IMR-90 (cell line): Measurements from ENCODE around the gene GLRB.

Experiments used
- BHLHE40 ChIP-seq: fragments of 150-350 bp; IDR thresholded peaks from 2 replicates; pipeline ENCODE4 v1.6.1; 2016; ENCODE audit warnings: mild to moderate bottlenecking, low read depth, low read length
- MAFK ChIP-seq: IDR thresholded peaks from 2 replicates; pipeline ENCODE4 v1.6.1; 2012; ENCODE audit warnings: low read depth, low read length, improper control_type of control experiment
- NFE2L2 ChIP-seq: fragments of 150-350 bp; IDR thresholded peaks from 2 replicates; pipeline ENCODE4 v1.6.1; 2016; ENCODE audit warnings: low read depth, mild to moderate bottlenecking, low read length
- POLR2A ChIP-seq: IDR thresholded peaks from 2 replicates; pipeline ENCODE4 v1.6.1; 2012; ENCODE audit warnings: mild to moderate bottlenecking, low read depth, low read length
- RCOR1 ChIP-seq: IDR thresholded peaks from 2 replicates; pipeline ENCODE4 v1.6.1; 2012; ENCODE audit warnings: mild to moderate bottlenecking, low read length, improper control_type of control experiment; ENCODE audit not compliant: insufficient replicate concordance
- TF ChIP-seq, protein P1 (sequence below): conservative IDR thresholded peaks from 2 replicates; pipeline ENCODE4 v1.5.1; 2012; ENCODE audit warnings: mild to moderate bottlenecking, low read depth, low read length, improper control_type of control experiment
- TF ChIP-seq, protein P2 (sequence below): fragments of 150-350 bp; IDR thresholded peaks from 2 replicates; pipeline ENCODE4 v1.6.1; 2016; ENCODE audit warnings: low read depth, mild to moderate bottlenecking, low read length, moderate library complexity, borderline replicate concordance

- TF ChIP-seq, protein P1, sequence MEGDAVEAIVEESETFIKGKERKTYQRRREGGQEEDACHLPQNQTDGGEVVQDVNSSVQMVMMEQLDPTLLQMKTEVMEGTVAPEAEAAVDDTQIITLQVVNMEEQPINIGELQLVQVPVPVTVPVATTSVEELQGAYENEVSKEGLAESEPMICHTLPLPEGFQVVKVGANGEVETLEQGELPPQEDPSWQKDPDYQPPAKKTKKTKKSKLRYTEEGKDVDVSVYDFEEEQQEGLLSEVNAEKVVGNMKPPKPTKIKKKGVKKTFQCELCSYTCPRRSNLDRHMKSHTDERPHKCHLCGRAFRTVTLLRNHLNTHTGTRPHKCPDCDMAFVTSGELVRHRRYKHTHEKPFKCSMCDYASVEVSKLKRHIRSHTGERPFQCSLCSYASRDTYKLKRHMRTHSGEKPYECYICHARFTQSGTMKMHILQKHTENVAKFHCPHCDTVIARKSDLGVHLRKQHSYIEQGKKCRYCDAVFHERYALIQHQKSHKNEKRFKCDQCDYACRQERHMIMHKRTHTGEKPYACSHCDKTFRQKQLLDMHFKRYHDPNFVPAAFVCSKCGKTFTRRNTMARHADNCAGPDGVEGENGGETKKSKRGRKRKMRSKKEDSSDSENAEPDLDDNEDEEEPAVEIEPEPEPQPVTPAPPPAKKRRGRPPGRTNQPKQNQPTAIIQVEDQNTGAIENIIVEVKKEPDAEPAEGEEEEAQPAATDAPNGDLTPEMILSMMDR = no peak
- TF ChIP-seq RCOR1 (no peak), MAFK (no peak), POLR2A (no peak), NFE2L2 (no peak), BHLHE40 (no peak)
- TF ChIP-seq, protein P2, sequence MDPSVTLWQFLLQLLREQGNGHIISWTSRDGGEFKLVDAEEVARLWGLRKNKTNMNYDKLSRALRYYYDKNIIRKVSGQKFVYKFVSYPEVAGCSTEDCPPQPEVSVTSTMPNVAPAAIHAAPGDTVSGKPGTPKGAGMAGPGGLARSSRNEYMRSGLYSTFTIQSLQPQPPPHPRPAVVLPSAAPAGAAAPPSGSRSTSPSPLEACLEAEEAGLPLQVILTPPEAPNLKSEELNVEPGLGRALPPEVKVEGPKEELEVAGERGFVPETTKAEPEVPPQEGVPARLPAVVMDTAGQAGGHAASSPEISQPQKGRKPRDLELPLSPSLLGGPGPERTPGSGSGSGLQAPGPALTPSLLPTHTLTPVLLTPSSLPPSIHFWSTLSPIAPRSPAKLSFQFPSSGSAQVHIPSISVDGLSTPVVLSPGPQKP = no peak
Measured at GRCh38 chr4:157170321-157170720, 94.4 kb downstream of the GLRB start.
